ENCODE results near the gene LGALS9. TPM values are rescaled to one million over a fixed set of nuclear protein-coding genes. Genes with fewer than 3 reads are reported as not detected.
"Not testable (repeated sequence)": the region's sequence is repeated elsewhere in the genome, so short reads cannot be mapped to it uniquely, and the experiment has no call there.

LGALS9 gene
- total and polyA plus RNA-seq, 2 experiments from 2014 or later, result 3.1 to 14.1 TPM

DNA sequence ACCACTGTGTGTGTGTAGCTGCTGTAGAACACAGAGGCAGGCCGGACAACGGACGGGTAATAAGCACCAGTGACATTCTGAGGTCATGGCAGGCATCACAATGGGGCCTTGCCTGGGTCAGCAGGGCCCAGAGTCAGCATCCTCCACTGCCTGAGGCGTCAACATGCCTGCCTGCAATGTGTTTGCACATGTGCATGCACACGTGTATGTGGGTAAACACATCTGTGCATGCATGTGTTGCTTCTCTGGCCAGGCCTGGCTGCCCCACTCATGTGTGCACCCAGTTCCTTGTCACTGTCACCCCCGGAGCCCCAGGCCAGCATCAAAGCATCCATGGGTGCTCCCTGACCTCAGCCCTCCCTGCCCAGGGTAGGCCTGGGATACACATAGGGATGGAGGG, 43.3 kb downstream of the LGALS9 start:
- Histone ChIP-seq H3K27ac (no peak overlapping the region), H3K36me3 (replicated peaks; ENCODE audit: insufficient read depth, low read depth) (no peaks in the 10 kb centered on the region), H3K9me3 (ENCODE audit: low read depth) (no peaks in the 10 kb centered on the region), H4K20me1 (ENCODE audit: insufficient read depth, poor library complexity, severe bottlenecking) (no peaks in the 10 kb centered on the region), H3K27me3 (no peaks in the 10 kb centered on the region), H3K79me2 (no peaks in the 10 kb centered on the region), H3K4me2 (no peak overlapping the region), H2AFZ (no peak overlapping the region), H3K4me3 (no peak overlapping the region), H3K9me2 (replicated peaks; ENCODE audit: insufficient read depth) (no peaks in the 10 kb centered on the region), H3K4me1 (ENCODE audit: insufficient read depth) (no peaks in the 10 kb centered on the region)
- DNase-seq (ENCODE audit: low spot score), result no peak
- 90% methylated on average over 6 of the region's 6 CpGs for WGBS (ENCODE audit: low lambda C conversion rate, missing lambda C conversion rate)
- TF ChIP-seq EZH2phosphoT487 (IDR thresholded peaks at IDR 0.05; ENCODE audit: low read depth, severe bottlenecking, unreplicated experiment), result no peak
- TF ChIP-seq, protein P1, sequence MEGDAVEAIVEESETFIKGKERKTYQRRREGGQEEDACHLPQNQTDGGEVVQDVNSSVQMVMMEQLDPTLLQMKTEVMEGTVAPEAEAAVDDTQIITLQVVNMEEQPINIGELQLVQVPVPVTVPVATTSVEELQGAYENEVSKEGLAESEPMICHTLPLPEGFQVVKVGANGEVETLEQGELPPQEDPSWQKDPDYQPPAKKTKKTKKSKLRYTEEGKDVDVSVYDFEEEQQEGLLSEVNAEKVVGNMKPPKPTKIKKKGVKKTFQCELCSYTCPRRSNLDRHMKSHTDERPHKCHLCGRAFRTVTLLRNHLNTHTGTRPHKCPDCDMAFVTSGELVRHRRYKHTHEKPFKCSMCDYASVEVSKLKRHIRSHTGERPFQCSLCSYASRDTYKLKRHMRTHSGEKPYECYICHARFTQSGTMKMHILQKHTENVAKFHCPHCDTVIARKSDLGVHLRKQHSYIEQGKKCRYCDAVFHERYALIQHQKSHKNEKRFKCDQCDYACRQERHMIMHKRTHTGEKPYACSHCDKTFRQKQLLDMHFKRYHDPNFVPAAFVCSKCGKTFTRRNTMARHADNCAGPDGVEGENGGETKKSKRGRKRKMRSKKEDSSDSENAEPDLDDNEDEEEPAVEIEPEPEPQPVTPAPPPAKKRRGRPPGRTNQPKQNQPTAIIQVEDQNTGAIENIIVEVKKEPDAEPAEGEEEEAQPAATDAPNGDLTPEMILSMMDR (IDR thresholded peaks at IDR 0.05; ENCODE audit: poor library complexity), result no peak
- no peak for TF ChIP-seq EZH2 (IDR thresholded peaks at IDR 0.05; ENCODE audit: borderline replicate concordance)

DNA sequence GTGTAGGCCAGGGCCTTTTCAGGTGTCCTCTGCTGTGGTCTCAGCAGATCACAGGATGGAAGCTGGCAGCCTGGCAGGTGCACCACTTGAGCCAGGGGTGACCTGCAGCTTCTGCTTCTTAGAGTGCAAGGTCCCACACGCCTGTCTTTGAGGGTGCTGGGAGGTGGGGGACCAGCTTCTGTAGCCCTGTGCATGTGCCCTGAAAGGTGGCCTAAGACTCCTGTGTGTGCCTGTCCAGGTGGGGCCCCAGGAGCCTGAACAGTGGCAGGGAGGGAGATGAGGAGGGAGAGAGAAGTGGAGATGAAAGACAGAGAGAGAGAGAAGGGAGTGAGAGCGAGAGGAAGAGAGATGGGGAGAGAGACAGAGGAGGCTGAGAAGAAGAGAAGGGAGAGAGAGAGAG, 46.2 kb downstream of the LGALS9 start:
- WGBS (ENCODE audit: low lambda C conversion rate, missing lambda C conversion rate), result 86% methylated on average over 2 of the region's 2 CpGs
- Histone ChIP-seq H3K79me2 (no peaks in the 10 kb centered on the region), H3K27me3 (no peaks in the 10 kb centered on the region), H2AFZ (no peak overlapping the region), H3K4me1 (ENCODE audit: insufficient read depth) (no peaks in the 10 kb centered on the region), H3K4me2 (no peak overlapping the region), H3K36me3 (replicated peaks; ENCODE audit: insufficient read depth, low read depth) (no peaks in the 10 kb centered on the region), H4K20me1 (ENCODE audit: insufficient read depth, poor library complexity, severe bottlenecking) (no peaks in the 10 kb centered on the region), H3K4me3 (no peak overlapping the region), H3K9me2 (replicated peaks; ENCODE audit: insufficient read depth) (no peaks in the 10 kb centered on the region), H3K27ac (no peak overlapping the region), H3K9me3 (ENCODE audit: low read depth) (no peaks in the 10 kb centered on the region)
- no peak for TF ChIP-seq EZH2 (IDR thresholded peaks at IDR 0.05; ENCODE audit: borderline replicate concordance)
- no peak for TF ChIP-seq EZH2phosphoT487 (IDR thresholded peaks at IDR 0.05; ENCODE audit: low read depth, severe bottlenecking, unreplicated experiment)
- TF ChIP-seq, protein P1 (IDR thresholded peaks at IDR 0.05; ENCODE audit: poor library complexity), result no peak
- DNase-seq (ENCODE audit: low spot score), result no peak

DNA sequence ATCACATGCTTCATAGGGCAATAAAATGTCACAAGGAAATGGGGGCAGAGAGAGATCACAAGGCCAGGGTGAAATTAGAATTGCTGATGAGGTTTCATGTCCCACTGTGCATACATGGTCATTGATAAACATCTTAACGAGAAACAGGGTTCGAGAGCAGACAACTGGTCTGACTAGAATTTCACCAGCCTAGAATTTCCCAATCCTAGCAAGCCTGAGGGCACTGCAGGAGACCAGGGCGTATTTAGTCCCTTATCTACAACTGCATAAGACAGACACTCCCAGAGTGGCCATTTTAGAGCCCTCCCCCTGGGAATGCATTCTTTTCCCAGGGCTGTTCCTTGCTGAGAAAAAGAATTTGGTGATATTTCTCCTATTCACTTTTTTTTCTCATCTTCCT, 55.3 kb downstream of the LGALS9 start:
- not testable (repeated sequence) for H3K36me3 ChIP-seq (replicated peaks; ENCODE audit: insufficient read depth, low read depth); H4K20me1 ChIP-seq (ENCODE audit: insufficient read depth, poor library complexity, severe bottlenecking); H3K9me2 ChIP-seq (replicated peaks; ENCODE audit: insufficient read depth); H3K4me3 ChIP-seq; DNase-seq (ENCODE audit: low spot score); H3K79me2 ChIP-seq; H3K4me2 ChIP-seq; H3K27me3 ChIP-seq; H3K27ac ChIP-seq; H3K9me3 ChIP-seq (ENCODE audit: low read depth); H3K4me1 ChIP-seq (ENCODE audit: insufficient read depth); H2AFZ ChIP-seq
- 50% methylated on average over 3 of the region's 3 CpGs for WGBS (ENCODE audit: low lambda C conversion rate, missing lambda C conversion rate)

DNA sequence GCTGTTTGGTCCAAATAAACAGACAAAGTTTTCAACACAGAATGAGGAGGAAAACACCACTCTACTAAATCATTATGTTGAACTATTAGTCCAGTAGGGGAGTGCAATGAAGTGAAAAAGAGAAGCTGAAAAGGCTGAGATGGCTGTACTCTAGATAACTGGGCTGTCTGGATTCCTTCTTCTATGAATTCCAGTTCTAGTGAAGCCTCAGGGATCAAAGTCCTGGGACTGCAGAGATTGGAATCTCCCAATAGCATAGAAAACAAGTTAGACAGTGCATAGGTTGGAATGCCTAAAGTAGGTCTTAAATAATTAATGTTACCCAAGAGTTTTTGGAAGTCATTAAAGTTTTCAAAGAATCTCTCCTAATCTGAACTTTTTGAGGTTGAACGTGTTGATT, 59.9 kb downstream of the LGALS9 start:
- WGBS (ENCODE audit: low lambda C conversion rate, missing lambda C conversion rate), result 86% methylated on average over 1 of the region's 1 CpG

DNA sequence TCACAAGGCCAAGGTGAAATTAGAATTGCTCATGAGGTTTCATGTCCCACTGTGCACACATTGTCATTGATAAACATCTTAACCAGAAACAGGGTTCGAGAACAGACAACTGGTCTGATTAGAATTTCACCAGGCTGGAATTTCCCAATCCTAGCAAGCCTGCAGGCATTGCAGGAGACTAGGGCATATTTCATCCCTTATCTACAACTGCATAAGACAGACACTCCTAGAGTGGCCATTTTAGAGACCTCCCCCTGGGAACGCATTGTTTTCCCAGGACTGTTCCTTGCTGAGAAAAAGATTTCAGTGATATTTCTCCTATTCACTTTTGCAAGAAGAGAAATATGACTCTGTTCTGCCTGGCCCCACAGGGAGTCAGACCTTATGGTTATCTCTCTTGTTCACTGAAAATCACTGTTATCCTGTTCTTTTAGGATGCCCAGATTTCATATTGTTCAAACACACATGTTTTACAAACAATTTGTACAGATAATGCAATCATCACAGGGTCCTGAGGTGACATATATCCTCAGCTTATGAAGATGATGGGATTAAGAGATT, 64.3 kb downstream of the LGALS9 start:
- not testable (repeated sequence) for H3K27ac ChIP-seq, H3K4me2 ChIP-seq
- WGBS (ENCODE audit: low lambda C conversion rate, missing lambda C conversion rate), result 77% methylated on average over 2 of the region's 2 CpGs

More for the DNA sequence above, 59.9 kb downstream of the LGALS9 start:
- Histone ChIP-seq H3K9me2 (replicated peaks; ENCODE audit: insufficient read depth) (no peaks in the 10 kb centered on the region), H4K20me1 (ENCODE audit: insufficient read depth, poor library complexity, severe bottlenecking) (no peaks in the 10 kb centered on the region), H3K4me3 (no peak overlapping the region), H3K4me2 (no peak overlapping the region), H3K27ac (no peak overlapping the region), H3K9me3 (ENCODE audit: low read depth) (peaks cover 3% of the 10 kb centered on the region), H3K79me2 (no peaks in the 10 kb centered on the region), H3K4me1 (ENCODE audit: insufficient read depth) (no peaks in the 10 kb centered on the region), H2AFZ (no peak overlapping the region), H3K27me3 (no peaks in the 10 kb centered on the region), H3K36me3 (replicated peaks; ENCODE audit: insufficient read depth, low read depth) (no peaks in the 10 kb centered on the region)
- DNase-seq (ENCODE audit: low spot score), result no peak
- TF ChIP-seq EZH2 (IDR thresholded peaks at IDR 0.05; ENCODE audit: borderline replicate concordance) (no peak), EZH2phosphoT487 (IDR thresholded peaks at IDR 0.05; ENCODE audit: low read depth, severe bottlenecking, unreplicated experiment) (no peak)
- TF ChIP-seq, protein P1 (IDR thresholded peaks at IDR 0.05; ENCODE audit: poor library complexity), result no peak

More for the DNA sequence above, 64.3 kb downstream of the LGALS9 start:
- H3K9me2 ChIP-seq (replicated peaks; ENCODE audit: insufficient read depth); H3K27me3 ChIP-seq; H4K20me1 ChIP-seq (ENCODE audit: insufficient read depth, poor library complexity, severe bottlenecking); H3K9me3 ChIP-seq (ENCODE audit: low read depth); H3K36me3 ChIP-seq (replicated peaks; ENCODE audit: insufficient read depth, low read depth); H3K4me1 ChIP-seq (ENCODE audit: insufficient read depth); DNase-seq (ENCODE audit: low spot score); H3K79me2 ChIP-seq; H3K4me3 ChIP-seq; H2AFZ ChIP-seq: not testable (repeated sequence)
